Panc1 (cell line): ENCODE results near the gene COL4A1. TPM values are rescaled to one million over a fixed set of nuclear protein-coding genes. Genes with fewer than 3 reads are reported as not detected.

Experiments used
- ATAC-seq: fragments of 200-7000 bp; cut with Tn5 transposase; 2 replicates; pipeline ENCODE4 v1.9.1; 2020; ENCODE audit warnings: mild to moderate bottlenecking, moderate library complexity
- BruUV-seq: library from RNA; stranded (reverse); fragments of 400-500 nt; replicated peaks from 2 replicates; lab custom pipeline; 2021; lab: Mats Ljungman, UMichigan
- CTCF ChIA-PET: fragments of 300-600 bp; sonication (Branson Sonifier 250); formaldehyde crosslinking; loops from one replicate; lab custom pipeline; 2022; ENCODE audit warnings: antibody characterized with exemption; lab: Charles Lee
- POLR2A ChIA-PET: fragments of 300-600 bp; sonication (Branson Sonifier 250); formaldehyde crosslinking; loops from one replicate; lab custom pipeline; 2022; ENCODE audit warnings: antibody characterized with exemption; lab: Charles Lee
- DNase-seq: peaks from one replicate; pipeline ENCODE4 v3.0.0-alpha.2; 2010; ENCODE audit warnings: low read depth, low spot score
- H3K27ac ChIP-seq: 2 replicates; pipeline ENCODE4 v1.5.1; 2011; ENCODE audit warnings: mild to moderate bottlenecking, low read length, inconsistent platforms
- H3K27me3 ChIP-seq: fragments of 200-500 bp; sonication (Bioruptor generic); 2 replicates; pipeline ENCODE4 v1.6.0; 2014; ENCODE audit warnings: low read length, inconsistent platforms; ENCODE audit not compliant: control insufficient read depth, insufficient read depth
- H3K36me3 ChIP-seq: fragments of 200-500 bp; sonication (Bioruptor generic); 2 replicates; pipeline ENCODE4 v1.5.1; 2014; ENCODE audit warnings: inconsistent platforms, mild to moderate bottlenecking, low read length, moderate library complexity; ENCODE audit not compliant: control insufficient read depth, insufficient read depth
- H3K4me1 ChIP-seq: 2 replicates; pipeline ENCODE4 v1.5.1; 2011; ENCODE audit warnings: inconsistent platforms, mild to moderate bottlenecking, low read length, moderate library complexity; ENCODE audit not compliant: control insufficient read depth, insufficient read depth
- H3K4me3 ChIP-seq, 2 experiments: 2 replicates each; pipeline ENCODE4 v1.5.1; 2011 to 2012; ENCODE audit warnings: low read depth in 2 of 2, low read length in 2 of 2, mild to moderate bottlenecking in 2 of 2, inconsistent platforms in 1 of 2, moderate library complexity in 1 of 2
- H3K9me3 ChIP-seq: fragments of 200-500 bp; sonication (Bioruptor generic); 2 replicates; pipeline ENCODE4 v1.5.1; 2014; ENCODE audit warnings: low read depth, mild to moderate bottlenecking, inconsistent platforms, low read length, moderate library complexity; ENCODE audit not compliant: control insufficient read depth, insufficient read depth
- POLR2AphosphoS5 ChIP-seq: IDR thresholded peaks from 2 replicates; pipeline ENCODE4 v1.6.1; 2012; ENCODE audit warnings: mild to moderate bottlenecking, low read depth, low read length, moderate library complexity
- SIN3A ChIP-seq: IDR thresholded peaks from 2 replicates; pipeline ENCODE4 v1.6.1; 2012; ENCODE audit warnings: low read depth, mild to moderate bottlenecking, low read length, moderate library complexity, borderline replicate concordance; ENCODE audit not compliant: insufficient read depth
- TCF7L2 ChIP-seq: IDR thresholded peaks from 2 replicates; pipeline ENCODE4 v1.6.1; 2011; ENCODE audit warnings: mild to moderate bottlenecking, low read depth, low read length, inconsistent platforms
- in situ Hi-C: cut with HindIII; loops from 2 replicates; pipeline ENCODE4 v1.10.0; 2016; ENCODE audit warnings: low sequenced_read_pairs, low pct_unique_long_range_greater_than_20kb
- intact Hi-C: fragments of 100-400 bp; cut with micrococcal nuclease; formaldehyde crosslinking; loops from one replicate; pipeline ENCODE4 v1.10.0; 2022; ENCODE audit not compliant: unreplicated experiment
- total RNA-seq: library from RNA; stranded (reverse); gene quantifications from one replicate; pipeline ENCODE4 v1.2.1, GENCODE V29; 2021; ENCODE audit not compliant: unreplicated experiment
- TF ChIP-seq, protein P1 (sequence below), 2 experiments: IDR thresholded peaks; 2 replicates each; pipeline ENCODE4 v1.6.1; 2011 to 2012; ENCODE audit warnings: low read depth in 2 of 2, control low read depth in 1 of 2, low read length in 1 of 2, mild to moderate bottlenecking in 1 of 2, moderate library complexity in 1 of 2; ENCODE audit not compliant: insufficient read depth in 1 of 2
- TF ChIP-seq, protein P2 (sequence below): fragments of 450-650 bp; IDR thresholded peaks from 2 replicates; pipeline ENCODE4 v1.5.1; 2017; ENCODE audit warnings: mild to moderate bottlenecking

Gene COL4A1
- total RNA-seq, 1 experiment from 2014 or later: 1.1 TPM

DNA sequence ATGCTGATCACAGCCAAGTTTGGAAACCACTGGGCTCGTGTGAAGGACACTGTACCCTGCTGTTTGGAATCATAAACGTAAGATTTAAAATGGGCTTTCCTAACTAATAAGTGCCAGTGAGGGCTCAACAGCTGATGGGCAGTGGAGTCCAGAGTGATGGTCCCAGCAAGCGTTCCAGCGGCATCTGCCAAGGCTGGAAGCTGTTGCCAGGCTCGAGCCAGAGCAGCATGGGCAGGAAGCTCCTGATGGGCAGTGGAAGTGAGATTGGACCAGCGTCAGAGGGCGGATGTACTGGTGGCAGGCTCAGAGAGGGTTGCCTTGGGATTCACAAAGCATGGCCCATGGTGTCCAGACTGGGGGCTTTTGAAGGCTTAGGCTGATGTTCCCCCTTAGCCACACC, 30.3 kb upstream of the COL4A1 start:
- H3K27me3 ChIP-seq: no peaks in the 10 kb centered on the region
- DNase-seq: no peak
- CTCF ChIA-PET: no interaction called here
- H3K9me3 ChIP-seq: no peaks in the 10 kb centered on the region
- intact Hi-C loops: no loop called here
- POLR2A ChIA-PET: no interaction called here
- TF ChIP-seq TCF7L2 (no peak), SIN3A (no peak), POLR2AphosphoS5 (no peak)
- TF ChIP-seq, protein P1, sequence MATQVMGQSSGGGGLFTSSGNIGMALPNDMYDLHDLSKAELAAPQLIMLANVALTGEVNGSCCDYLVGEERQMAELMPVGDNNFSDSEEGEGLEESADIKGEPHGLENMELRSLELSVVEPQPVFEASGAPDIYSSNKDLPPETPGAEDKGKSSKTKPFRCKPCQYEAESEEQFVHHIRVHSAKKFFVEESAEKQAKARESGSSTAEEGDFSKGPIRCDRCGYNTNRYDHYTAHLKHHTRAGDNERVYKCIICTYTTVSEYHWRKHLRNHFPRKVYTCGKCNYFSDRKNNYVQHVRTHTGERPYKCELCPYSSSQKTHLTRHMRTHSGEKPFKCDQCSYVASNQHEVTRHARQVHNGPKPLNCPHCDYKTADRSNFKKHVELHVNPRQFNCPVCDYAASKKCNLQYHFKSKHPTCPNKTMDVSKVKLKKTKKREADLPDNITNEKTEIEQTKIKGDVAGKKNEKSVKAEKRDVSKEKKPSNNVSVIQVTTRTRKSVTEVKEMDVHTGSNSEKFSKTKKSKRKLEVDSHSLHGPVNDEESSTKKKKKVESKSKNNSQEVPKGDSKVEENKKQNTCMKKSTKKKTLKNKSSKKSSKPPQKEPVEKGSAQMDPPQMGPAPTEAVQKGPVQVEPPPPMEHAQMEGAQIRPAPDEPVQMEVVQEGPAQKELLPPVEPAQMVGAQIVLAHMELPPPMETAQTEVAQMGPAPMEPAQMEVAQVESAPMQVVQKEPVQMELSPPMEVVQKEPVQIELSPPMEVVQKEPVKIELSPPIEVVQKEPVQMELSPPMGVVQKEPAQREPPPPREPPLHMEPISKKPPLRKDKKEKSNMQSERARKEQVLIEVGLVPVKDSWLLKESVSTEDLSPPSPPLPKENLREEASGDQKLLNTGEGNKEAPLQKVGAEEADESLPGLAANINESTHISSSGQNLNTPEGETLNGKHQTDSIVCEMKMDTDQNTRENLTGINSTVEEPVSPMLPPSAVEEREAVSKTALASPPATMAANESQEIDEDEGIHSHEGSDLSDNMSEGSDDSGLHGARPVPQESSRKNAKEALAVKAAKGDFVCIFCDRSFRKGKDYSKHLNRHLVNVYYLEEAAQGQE (IDR thresholded peaks at IDR 0.05; ENCODE audit: insufficient read depth in 1 of 2, low read depth in 2 of 2, low read length in 1 of 2): no peak
- TF ChIP-seq, protein P2, sequence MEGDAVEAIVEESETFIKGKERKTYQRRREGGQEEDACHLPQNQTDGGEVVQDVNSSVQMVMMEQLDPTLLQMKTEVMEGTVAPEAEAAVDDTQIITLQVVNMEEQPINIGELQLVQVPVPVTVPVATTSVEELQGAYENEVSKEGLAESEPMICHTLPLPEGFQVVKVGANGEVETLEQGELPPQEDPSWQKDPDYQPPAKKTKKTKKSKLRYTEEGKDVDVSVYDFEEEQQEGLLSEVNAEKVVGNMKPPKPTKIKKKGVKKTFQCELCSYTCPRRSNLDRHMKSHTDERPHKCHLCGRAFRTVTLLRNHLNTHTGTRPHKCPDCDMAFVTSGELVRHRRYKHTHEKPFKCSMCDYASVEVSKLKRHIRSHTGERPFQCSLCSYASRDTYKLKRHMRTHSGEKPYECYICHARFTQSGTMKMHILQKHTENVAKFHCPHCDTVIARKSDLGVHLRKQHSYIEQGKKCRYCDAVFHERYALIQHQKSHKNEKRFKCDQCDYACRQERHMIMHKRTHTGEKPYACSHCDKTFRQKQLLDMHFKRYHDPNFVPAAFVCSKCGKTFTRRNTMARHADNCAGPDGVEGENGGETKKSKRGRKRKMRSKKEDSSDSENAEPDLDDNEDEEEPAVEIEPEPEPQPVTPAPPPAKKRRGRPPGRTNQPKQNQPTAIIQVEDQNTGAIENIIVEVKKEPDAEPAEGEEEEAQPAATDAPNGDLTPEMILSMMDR: no peak
- in situ Hi-C loops: no loop called here
- H3K36me3 ChIP-seq: no peaks in the 10 kb centered on the region
- no peak for ATAC-seq
- H3K4me3 ChIP-seq: no peak overlapping the region
- H3K4me1 ChIP-seq: no peaks in the 10 kb centered on the region
- BruUV-seq: no TSS peak
- H3K27ac ChIP-seq: no peak overlapping the region

DNA sequence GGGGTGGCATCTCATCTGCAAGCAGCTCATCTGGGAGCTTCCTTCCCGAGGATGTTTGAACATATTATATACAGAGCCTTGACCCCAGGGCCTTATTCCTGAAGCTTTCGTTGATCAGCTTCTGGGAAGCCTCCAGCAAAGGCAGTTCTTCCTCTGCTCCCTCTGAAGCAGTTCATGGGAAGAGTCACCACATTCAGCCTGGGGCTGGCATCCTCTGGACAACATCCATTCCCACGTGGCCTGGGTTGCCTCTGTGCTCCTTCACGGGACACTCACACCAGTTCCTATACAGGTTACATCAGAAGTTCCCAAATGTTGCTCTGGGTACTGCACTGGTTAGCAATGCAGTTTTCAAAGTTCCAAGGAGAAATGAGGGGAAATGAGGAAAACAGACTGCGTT, 29.7 kb upstream of the COL4A1 start:
- Histone ChIP-seq H3K27me3 (no peaks in the 10 kb centered on the region), H3K4me1 (no peaks in the 10 kb centered on the region), H3K27ac (no peak overlapping the region), H3K4me3 (no peak overlapping the region), H3K36me3 (no peaks in the 10 kb centered on the region), H3K9me3 (no peaks in the 10 kb centered on the region)
- ChIA-PET CTCF (no interaction called here), POLR2A (no interaction called here)
- no peak for ATAC-seq
- intact Hi-C loops (no loop called here), in situ Hi-C loops (no loop called here)
- BruUV-seq: no TSS peak
- TF ChIP-seq, protein P2: no peak
- TF ChIP-seq SIN3A (no peak), POLR2AphosphoS5 (no peak), TCF7L2 (no peak)
- TF ChIP-seq, protein P1 (IDR thresholded peaks at IDR 0.05; ENCODE audit: insufficient read depth in 1 of 2, low read depth in 2 of 2, low read length in 1 of 2): no peak
- no peak for DNase-seq
